ENCODE results near the gene ZNF175. TPM values are rescaled to one million over a fixed set of nuclear protein-coding genes. Genes with fewer than 3 reads are reported as not detected.
A peak's percentile ranks its signal among the peaks of the same experiment; 100 is the strongest.

ZNF175 gene
- total RNA-seq, 2 donors from 2014 or later: 5.7 to 8.1 TPM

GRCh38 chr19:51607920-51608562 is 37.0 kb downstream of the ZNF175 start:
- intact Hi-C loops (cut with DNase I): no loop called here
- Histone ChIP-seq H3K27ac (no peak overlapping the region), H3K9me3 (no peaks in the 10 kb centered on the region)

GRCh38 chr19:51610576-51610975 is 39.5 kb downstream of the ZNF175 start:
- DNase-seq: no peak
- Histone ChIP-seq H3K36me3 (no peaks in the 10 kb centered on the region), H3K27ac (no peak overlapping the region), H3K9me3 (no peaks in the 10 kb centered on the region), H3K27me3 (no peaks in the 10 kb centered on the region), H3K4me3 (no peak overlapping the region), H3K9ac (ENCODE audit: low read depth in 2 of 2, low read length in 2 of 2) (no peak overlapping the region), H3K4me1 (no peaks in the 10 kb centered on the region)
- intact Hi-C loops (cut with DNase I): no loop called here
- TF ChIP-seq CTCF (IDR thresholded peaks at IDR 0.05): no peak

More at GRCh38 chr19:51607920-51608562, 37.0 kb downstream of the ZNF175 start:
- H3K9ac ChIP-seq (ENCODE audit: low read depth in 2 of 2, low read length in 2 of 2): no peak overlapping the region
- peak; percentile 85 for DNase-seq
- H3K27me3 ChIP-seq: no peaks in the 10 kb centered on the region
- H3K36me3 ChIP-seq: no peaks in the 10 kb centered on the region
- no peak overlapping the region for H3K4me3 ChIP-seq
- peak; percentile 31 for TF ChIP-seq CTCF (IDR thresholded peaks at IDR 0.05)
- H3K4me1 ChIP-seq: no peaks in the 10 kb centered on the region

GRCh38 chr19:51614789-51615188 is 43.7 kb downstream of the ZNF175 start:
- H3K27ac ChIP-seq: no peak overlapping the region
- no peaks in the 10 kb centered on the region for H3K9me3 ChIP-seq
- TF ChIP-seq CTCF (IDR thresholded peaks at IDR 0.05): no peak
- H3K4me3 ChIP-seq: no peak overlapping the region
- H3K36me3 ChIP-seq: no peaks in the 10 kb centered on the region
- H3K9ac ChIP-seq (ENCODE audit: low read depth in 2 of 2, low read length in 2 of 2): no peak overlapping the region
- H3K27me3 ChIP-seq: no peaks in the 10 kb centered on the region
- intact Hi-C loops (cut with DNase I): no loop called here
- DNase-seq: no peak
- H3K4me1 ChIP-seq: no peaks in the 10 kb centered on the region

GRCh38 chr19:51615991-51616390 is 44.9 kb downstream of the ZNF175 start:
- no peak for DNase-seq
- H3K27ac ChIP-seq: no peak overlapping the region
- H3K4me1 ChIP-seq: no peaks in the 10 kb centered on the region
- H3K9me3 ChIP-seq: no peaks in the 10 kb centered on the region
- no peak overlapping the region for H3K4me3 ChIP-seq
- TF ChIP-seq CTCF (IDR thresholded peaks at IDR 0.05): no peak
- intact Hi-C loops (cut with DNase I): no loop called here
- H3K36me3 ChIP-seq: no peaks in the 10 kb centered on the region
- no peak overlapping the region for H3K9ac ChIP-seq (ENCODE audit: low read depth in 2 of 2, low read length in 2 of 2)
- H3K27me3 ChIP-seq: no peaks in the 10 kb centered on the region

GRCh38 chr19:51621178-51621577 is 50.1 kb downstream of the ZNF175 start:
- Histone ChIP-seq H3K9ac (ENCODE audit: low read depth in 2 of 2, low read length in 2 of 2) (no peak overlapping the region), H3K4me3 (no peak overlapping the region), H3K27me3 (no peaks in the 10 kb centered on the region), H3K27ac (no peak overlapping the region), H3K4me1 (no peaks in the 10 kb centered on the region), H3K9me3 (no peaks in the 10 kb centered on the region), H3K36me3 (no peaks in the 10 kb centered on the region)
- no peak for TF ChIP-seq CTCF (IDR thresholded peaks at IDR 0.05)
- no peak for DNase-seq
- intact Hi-C loops (cut with DNase I): no loop called here

All from colonic mucosa (tissue), 4 donors.